HCT116 (cell line): ENCODE measurements around the gene ZNF592. TPM values are rescaled to one million over a fixed set of nuclear protein-coding genes. Genes with fewer than 3 reads are reported as not detected.
A peak's percentile ranks its signal among the peaks of the same experiment; 100 is the strongest.

Experiments
- ATAC-seq: fragments of 200-7000 bp; cut with Tn5 transposase; 2 replicates; pipeline ENCODE4 v1.9.1; 2020; ENCODE audit warnings: mild to moderate bottlenecking, moderate library complexity
- BruUV-seq: library from RNA; stranded (reverse); fragments of 400-500 nt; replicated peaks from 2 replicates; lab custom pipeline; 2021; lab: Mats Ljungman, UMichigan
- CTCF ChIA-PET: fragments of 300-600 bp; sonication (Branson Sonifier 250); formaldehyde crosslinking; loops from one replicate; lab custom pipeline; 2021; ENCODE audit warnings: antibody characterized with exemption; lab: Charles Lee
- POLR2A ChIA-PET: fragments of 300-600, 350-600 bp; sonication (Branson Sonifier 250); formaldehyde crosslinking; loops from one replicate; lab custom pipeline; 2021; ENCODE audit warnings: antibody characterized with exemption; lab: Charles Lee
- RAD21 ChIA-PET, 2 experiments: fragments of 300-600 bp; sonication (Branson Sonifier 250); formaldehyde crosslinking; loops; one replicate each; lab custom pipeline; 2023; ENCODE audit warnings: low total read pairs in 2 of 2; ENCODE audit not compliant: uncharacterized antibody in 2 of 2, unreplicated experiment in 2 of 2, low non-redundant PET in 1 of 2; lab: Charles Lee
- DNase-seq: peaks from one replicate; pipeline ENCODE4 v3.0.0-alpha.2; 2010; ENCODE audit warnings: low read depth, low spot score
- H2AFZ ChIP-seq: fragments of 200-600 bp; shearing (Covaris generic), sonication (generic); 2 replicates; pipeline ENCODE4 v1.6.1; 2017; ENCODE audit warnings: low read depth, mixed run types, mixed read lengths, antibody characterized with exemption, low read length; ENCODE audit not compliant: poor library complexity, severe bottlenecking
- H3K27ac ChIP-seq: 2 replicates; pipeline ENCODE4 v1.5.1; 2012; ENCODE audit warnings: low read depth, low read length
- H3K27me3 ChIP-seq: fragments of 200-600 bp; sonication (generic); 2 replicates; pipeline ENCODE4 v1.6.1; 2016; ENCODE audit warnings: mixed run types, low read length, mixed read lengths; ENCODE audit not compliant: insufficient read depth
- H3K36me3 ChIP-seq, 2 experiments: fragments of 200-500 bp in 1 of 2; fragments of 200-600 bp in 1 of 2; sonication (Bioruptor generic) in 1 of 2; sonication (generic) in 1 of 2; 2 replicates each; pipeline versions ENCODE4 v1.5.1 to v1.6.1; 2014 to 2016; ENCODE audit warnings: low read length in 2 of 2, inconsistent platforms in 1 of 2, mixed read lengths in 1 of 2, mixed run types in 1 of 2; ENCODE audit not compliant: insufficient read depth in 2 of 2, control insufficient read depth in 1 of 2
- H3K4me1 ChIP-seq, 2 experiments: fragments of 200-600 bp in 1 of 2; sonication (generic) in 1 of 2; 2 replicates each; pipeline versions ENCODE4 v1.5.1 to v1.6.1; 2012 to 2017; ENCODE audit warnings: low read length in 2 of 2, inconsistent platforms in 1 of 2, mild to moderate bottlenecking in 1 of 2, mixed read lengths in 1 of 2, mixed run types in 1 of 2, moderate library complexity in 1 of 2; ENCODE audit not compliant: insufficient read depth in 2 of 2, control insufficient read depth in 1 of 2
- H3K4me2 ChIP-seq: fragments of 200-600 bp; sonication (generic); 2 replicates; pipeline ENCODE4 v1.6.1; 2017; ENCODE audit warnings: mixed run types, low read length, mixed read lengths
- H3K4me3 ChIP-seq, 2 experiments: fragments of 200-600 bp in 1 of 2; sonication (generic) in 1 of 2; replicated peaks in 1 of 2; 2 replicates each; pipeline ENCODE4 v1.5.1; 2011 to 2016; ENCODE audit warnings: low read length in 2 of 2, control low read depth in 1 of 2, low read depth in 1 of 2, mild to moderate bottlenecking in 1 of 2, mixed read lengths in 1 of 2, mixed run types in 1 of 2
- H3K79me2 ChIP-seq: fragments of 200-600 bp; sonication (generic); 2 replicates; pipeline ENCODE4 v1.6.1; 2017; ENCODE audit warnings: mild to moderate bottlenecking, mixed run types, low read length, moderate library complexity, mixed read lengths; ENCODE audit not compliant: insufficient read depth
- H3K9ac ChIP-seq: fragments of 200-600 bp; sonication (generic); 2 replicates; pipeline ENCODE4 v1.6.1; 2016; ENCODE audit warnings: low read length, mixed read lengths
- H3K9me2 ChIP-seq: fragments of 200-600 bp; sonication (generic), shearing (Covaris generic); 2 replicates; pipeline ENCODE4 v1.6.1; 2017; ENCODE audit warnings: mixed run types, mild to moderate bottlenecking, moderate library complexity; ENCODE audit not compliant: insufficient read depth
- H3K9me3 ChIP-seq, 2 experiments: fragments of 200-500 bp in 1 of 2; fragments of 200-600 bp in 1 of 2; sonication (Bioruptor generic) in 1 of 2; sonication (generic) in 1 of 2; 2 replicates each; pipeline ENCODE4 v1.6.1; 2014 to 2017; ENCODE audit warnings: low read length in 2 of 2, mixed read lengths in 2 of 2, inconsistent platforms in 1 of 2, low read depth in 1 of 2, mild to moderate bottlenecking in 1 of 2, mixed run types in 1 of 2, moderate library complexity in 1 of 2; ENCODE audit not compliant: control insufficient read depth in 1 of 2, insufficient read depth in 1 of 2
- H4K20me1 ChIP-seq: fragments of 200-600 bp; sonication (generic), shearing (Covaris generic); 2 replicates; pipeline ENCODE4 v1.6.1; 2017; ENCODE audit warnings: mixed run types, mild to moderate bottlenecking, moderate library complexity; ENCODE audit not compliant: insufficient read depth
- CTCF ChIP-seq, 3 experiments: fragments of 200-600 bp in 1 of 3; sonication (generic) in 1 of 3; IDR thresholded peaks in 2 of 3; conservative IDR thresholded peaks in 1 of 3; 2 replicates each; pipeline ENCODE4 v1.5.1; 2012 to 2017; ENCODE audit warnings: low read depth in 2 of 3, low read length in 2 of 3, antibody characterized with exemption in 1 of 3, borderline replicate concordance in 1 of 3, control low read depth in 1 of 3, mild to moderate bottlenecking in 1 of 3, mixed read lengths in 1 of 3, mixed run types in 1 of 3, moderate library complexity in 1 of 3; ENCODE audit not compliant: insufficient read depth in 1 of 3
- EGR1 ChIP-seq: IDR thresholded peaks from 2 replicates; pipeline ENCODE4 v1.6.1; 2012; ENCODE audit warnings: low read depth
- ELF1 ChIP-seq: IDR thresholded peaks from 2 replicates; pipeline ENCODE4 v1.6.1; 2012; ENCODE audit warnings: low read depth, borderline replicate concordance
- EZH2 ChIP-seq: fragments of 200-600 bp; sonication (generic); IDR thresholded peaks from 2 replicates; pipeline ENCODE4 v1.6.1; 2017; ENCODE audit warnings: antibody characterized with exemption, mixed run types
- EZH2phosphoT487 ChIP-seq: fragments of 200-600 bp; IDR thresholded peaks from 2 replicates; pipeline ENCODE4 v1.6.1; 2018; ENCODE audit warnings: antibody characterized with exemption, borderline replicate concordance
- FOSL1 ChIP-seq: IDR thresholded peaks from 2 replicates; pipeline ENCODE4 v1.6.1; 2012; ENCODE audit warnings: low read depth
- JUND ChIP-seq: IDR thresholded peaks from 2 replicates; pipeline ENCODE4 v1.6.1; 2012
- RAD21 ChIP-seq: IDR thresholded peaks from 2 replicates; pipeline ENCODE4 v1.6.1; 2012; ENCODE audit warnings: low read depth, mild to moderate bottlenecking
- SIN3A ChIP-seq: IDR thresholded peaks from 2 replicates; pipeline ENCODE4 v1.6.1; 2012; ENCODE audit warnings: low read depth
- SP1 ChIP-seq: IDR thresholded peaks from 2 replicates; pipeline ENCODE4 v1.6.1; 2012; ENCODE audit warnings: low read depth
- SRF ChIP-seq: IDR thresholded peaks from 2 replicates; pipeline ENCODE4 v1.6.1; 2012; ENCODE audit warnings: low read depth
- ZFX ChIP-seq: fragments of 450-650 bp; IDR thresholded peaks from 2 replicates; pipeline ENCODE4 v1.6.1; 2017
- ZNF274 ChIP-seq: fragments of 200-500 bp; sonication (Bioruptor generic); IDR thresholded peaks from 2 replicates; pipeline ENCODE4 v1.6.1; 2014; ENCODE audit warnings: mild to moderate bottlenecking, low read depth, low read length, inconsistent platforms
- intact Hi-C: fragments of 100-400 bp; cut with micrococcal nuclease; formaldehyde crosslinking; loops from 2 replicates; pipeline ENCODE4 v1.10.0; 2022
- total RNA-seq: library from RNA; stranded (reverse); gene quantifications from one replicate; pipeline ENCODE4 v1.2.1, GENCODE V29; 2021; ENCODE audit not compliant: unreplicated experiment
- TF ChIP-seq, protein P1 (sequence below): IDR thresholded peaks from 2 replicates; pipeline ENCODE4 v1.6.1; 2011; ENCODE audit warnings: mild to moderate bottlenecking, low read length, moderate library complexity; ENCODE audit not compliant: insufficient replicate concordance; ENCODE audit errors: extremely low read depth

Gene ZNF592
- total RNA-seq, 1 experiment from 2014 or later, result 26.4 TPM

DNA sequence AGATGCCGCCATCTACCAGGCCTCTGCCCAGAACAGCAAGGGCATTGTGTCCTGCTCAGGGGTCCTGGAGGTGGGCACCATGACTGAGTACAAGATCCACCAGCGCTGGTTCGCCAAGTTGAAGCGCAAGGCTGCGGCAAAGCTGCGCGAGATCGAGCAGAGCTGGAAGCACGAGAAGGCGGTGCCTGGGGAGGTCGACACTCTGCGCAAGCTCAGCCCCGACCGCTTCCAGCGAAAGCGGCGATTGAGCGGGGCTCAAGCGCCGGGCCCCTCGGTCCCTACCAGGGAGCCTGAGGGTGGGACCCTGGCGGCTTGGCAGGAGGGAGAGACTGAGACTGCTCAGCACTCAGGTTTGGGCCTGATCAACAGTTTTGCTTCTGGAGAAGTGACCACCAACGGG, 91.3 kb downstream of the ZNF592 start:
- H3K4me3 ChIP-seq, result no peak overlapping the region
- no peaks in the 10 kb centered on the region for H3K9me2 ChIP-seq
- no TSS peak for BruUV-seq
- H4K20me1 ChIP-seq, result no peaks in the 10 kb centered on the region
- no peaks in the 10 kb centered on the region for H3K27me3 ChIP-seq
- H3K4me1 ChIP-seq, result peaks cover 13 to 27% of the 10 kb centered on the region in 2 experiments
- no peaks in the 10 kb centered on the region for H3K79me2 ChIP-seq
- H3K36me3 ChIP-seq, result no peaks in the 10 kb centered on the region
- TF ChIP-seq ZNF274, result no peak
- no peak for TF ChIP-seq SP1
- no peak for TF ChIP-seq FOSL1
- TF ChIP-seq, protein P1, sequence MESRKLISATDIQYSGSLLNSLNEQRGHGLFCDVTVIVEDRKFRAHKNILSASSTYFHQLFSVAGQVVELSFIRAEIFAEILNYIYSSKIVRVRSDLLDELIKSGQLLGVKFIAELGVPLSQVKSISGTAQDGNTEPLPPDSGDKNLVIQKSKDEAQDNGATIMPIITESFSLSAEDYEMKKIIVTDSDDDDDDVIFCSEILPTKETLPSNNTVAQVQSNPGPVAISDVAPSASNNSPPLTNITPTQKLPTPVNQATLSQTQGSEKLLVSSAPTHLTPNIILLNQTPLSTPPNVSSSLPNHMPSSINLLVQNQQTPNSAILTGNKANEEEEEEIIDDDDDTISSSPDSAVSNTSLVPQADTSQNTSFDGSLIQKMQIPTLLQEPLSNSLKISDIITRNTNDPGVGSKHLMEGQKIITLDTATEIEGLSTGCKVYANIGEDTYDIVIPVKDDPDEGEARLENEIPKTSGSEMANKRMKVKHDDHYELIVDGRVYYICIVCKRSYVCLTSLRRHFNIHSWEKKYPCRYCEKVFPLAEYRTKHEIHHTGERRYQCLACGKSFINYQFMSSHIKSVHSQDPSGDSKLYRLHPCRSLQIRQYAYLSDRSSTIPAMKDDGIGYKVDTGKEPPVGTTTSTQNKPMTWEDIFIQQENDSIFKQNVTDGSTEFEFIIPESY, result no peak
- no peak for TF ChIP-seq SIN3A
- no peak for TF ChIP-seq ELF1
- no peak for TF ChIP-seq ZFX
- no peak for TF ChIP-seq CTCF (IDR thresholded peaks at IDR 0.05 in 2 of 3, conservative IDR thresholded peaks at IDR 0.05 in 1 of 3; ENCODE audit: borderline replicate concordance in 1 of 3, insufficient read depth in 1 of 3, low read depth in 2 of 3, low read length in 2 of 3)
- no peak for TF ChIP-seq SRF
- TF ChIP-seq JUND, result no peak
- no peak for TF ChIP-seq EZH2phosphoT487
- no peak for TF ChIP-seq EGR1
- no peak for TF ChIP-seq RAD21
- TF ChIP-seq EZH2, result no peak
- intact Hi-C loops, result loop anchor here (10.0 kb wide), 1 partner anchor 205 kb away; no protein-coding TSS in a partner anchor
- peak overlapping the region; percentile 0; the same call in 1 of the 2 replicates for H3K27ac ChIP-seq
- RAD21 ChIA-PET, result no interaction called here
- H2AFZ ChIP-seq, result no peak overlapping the region
- H3K4me2 ChIP-seq, result no peak overlapping the region
- POLR2A ChIA-PET, result no interaction called here
- H3K9me3 ChIP-seq, result no peaks in the 10 kb centered on the region
- no peak for DNase-seq
- no peak overlapping the region for H3K9ac ChIP-seq
- ATAC-seq, result no peak
- CTCF ChIA-PET, result no interaction called here
